ENCODE measurements around the gene CDK5R1.

GRCh38 chr17:32520104-32520701 lies 33.4 kb downstream of the CDK5R1 start:
- TF ChIP-seq CTCF (conservative IDR thresholded peaks at IDR 0.05; ENCODE audit: low read length) (no peak), EZH2phosphoT487 (IDR thresholded peaks at IDR 0.05; ENCODE audit: borderline replicate concordance) (no peak)
